ENCODE measurements around the gene KPNA3. TPM values are rescaled to one million over a fixed set of nuclear protein-coding genes. Genes with fewer than 3 reads are reported as not detected.

Gene KPNA3
- total and polyA plus RNA-seq, 4 donors = 10.9 to 22.0 (median 16.6) TPM

DNA sequence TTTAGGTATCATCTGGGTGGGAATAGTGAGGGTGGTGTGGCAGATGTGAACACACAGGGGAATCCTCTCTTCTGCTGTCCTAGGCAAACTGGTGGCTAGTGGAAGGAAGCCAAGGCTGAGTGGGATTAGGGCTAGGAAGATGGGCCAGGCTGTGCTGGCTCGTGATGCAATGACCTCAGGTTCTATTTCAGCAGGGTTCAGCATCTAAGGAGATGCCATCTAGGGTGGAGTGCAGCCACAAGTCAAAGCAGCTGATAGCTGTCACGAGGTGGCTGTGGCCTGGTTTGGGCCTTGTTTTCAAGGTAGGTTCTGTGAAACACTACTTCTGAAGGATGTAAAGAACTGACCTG is 142.5 kb downstream of the KPNA3 start:
- Histone ChIP-seq H3K4me1 (ENCODE audit: control insufficient read depth in 4 of 4, insufficient read depth in 4 of 4, low read length in 3 of 4) (no peaks in the 10 kb centered on the region), H3K36me3 (ENCODE audit: control insufficient read depth in 4 of 4, insufficient read depth in 3 of 4, low read depth in 1 of 4, low read length in 3 of 4) (no peaks in the 10 kb centered on the region), H3K27me3 (ENCODE audit: control insufficient read depth in 4 of 4, insufficient read depth in 4 of 4, low read length in 3 of 4) (no peaks in the 10 kb centered on the region), H3K27ac (ENCODE audit: low read depth in 1 of 2, low read length in 2 of 2) (no peak overlapping the region), H3K9me3 (ENCODE audit: control insufficient read depth in 4 of 4, low read length in 3 of 4) (no peaks in the 10 kb centered on the region), H3K9ac (ENCODE audit: low read depth in 1 of 2, low read length in 2 of 2) (no peak overlapping the region), H3K4me3 (ENCODE audit: low read depth in 1 of 3, low read length in 3 of 3) (no peak overlapping the region)
- no peak for DNase-seq (ENCODE audit: low spot score)
- TF ChIP-seq FOXA1 (IDR thresholded peaks at IDR 0.05) = no peak
- TF ChIP-seq HNF4G (IDR thresholded peaks at IDR 0.05) = no peak
- TF ChIP-seq RXRA (IDR thresholded peaks at IDR 0.05) = no peak
- no peak for TF ChIP-seq FOXA2 (IDR thresholded peaks at IDR 0.05)
- no peak for TF ChIP-seq SP1 (IDR thresholded peaks at IDR 0.05)
- TF ChIP-seq EGR1 (IDR thresholded peaks at IDR 0.05; ENCODE audit: low read depth in 2 of 2) = no peak
- TF ChIP-seq, protein P1, sequence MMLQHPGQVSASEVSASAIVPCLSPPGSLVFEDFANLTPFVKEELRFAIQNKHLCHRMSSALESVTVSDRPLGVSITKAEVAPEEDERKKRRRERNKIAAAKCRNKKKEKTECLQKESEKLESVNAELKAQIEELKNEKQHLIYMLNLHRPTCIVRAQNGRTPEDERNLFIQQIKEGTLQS (IDR thresholded peaks at IDR 0.05) = no peak
- TF ChIP-seq, protein P2, sequence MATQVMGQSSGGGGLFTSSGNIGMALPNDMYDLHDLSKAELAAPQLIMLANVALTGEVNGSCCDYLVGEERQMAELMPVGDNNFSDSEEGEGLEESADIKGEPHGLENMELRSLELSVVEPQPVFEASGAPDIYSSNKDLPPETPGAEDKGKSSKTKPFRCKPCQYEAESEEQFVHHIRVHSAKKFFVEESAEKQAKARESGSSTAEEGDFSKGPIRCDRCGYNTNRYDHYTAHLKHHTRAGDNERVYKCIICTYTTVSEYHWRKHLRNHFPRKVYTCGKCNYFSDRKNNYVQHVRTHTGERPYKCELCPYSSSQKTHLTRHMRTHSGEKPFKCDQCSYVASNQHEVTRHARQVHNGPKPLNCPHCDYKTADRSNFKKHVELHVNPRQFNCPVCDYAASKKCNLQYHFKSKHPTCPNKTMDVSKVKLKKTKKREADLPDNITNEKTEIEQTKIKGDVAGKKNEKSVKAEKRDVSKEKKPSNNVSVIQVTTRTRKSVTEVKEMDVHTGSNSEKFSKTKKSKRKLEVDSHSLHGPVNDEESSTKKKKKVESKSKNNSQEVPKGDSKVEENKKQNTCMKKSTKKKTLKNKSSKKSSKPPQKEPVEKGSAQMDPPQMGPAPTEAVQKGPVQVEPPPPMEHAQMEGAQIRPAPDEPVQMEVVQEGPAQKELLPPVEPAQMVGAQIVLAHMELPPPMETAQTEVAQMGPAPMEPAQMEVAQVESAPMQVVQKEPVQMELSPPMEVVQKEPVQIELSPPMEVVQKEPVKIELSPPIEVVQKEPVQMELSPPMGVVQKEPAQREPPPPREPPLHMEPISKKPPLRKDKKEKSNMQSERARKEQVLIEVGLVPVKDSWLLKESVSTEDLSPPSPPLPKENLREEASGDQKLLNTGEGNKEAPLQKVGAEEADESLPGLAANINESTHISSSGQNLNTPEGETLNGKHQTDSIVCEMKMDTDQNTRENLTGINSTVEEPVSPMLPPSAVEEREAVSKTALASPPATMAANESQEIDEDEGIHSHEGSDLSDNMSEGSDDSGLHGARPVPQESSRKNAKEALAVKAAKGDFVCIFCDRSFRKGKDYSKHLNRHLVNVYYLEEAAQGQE (IDR thresholded peaks at IDR 0.05) = no peak
- no peak for TF ChIP-seq MAX (IDR thresholded peaks at IDR 0.05)
- no peak for TF ChIP-seq JUND (IDR thresholded peaks at IDR 0.05)
- no peak for TF ChIP-seq HNF4A (conservative IDR thresholded peaks at IDR 0.05)
- TF ChIP-seq RAD21 (IDR thresholded peaks at IDR 0.05) = no peak
- TF ChIP-seq TAF1 (conservative IDR thresholded peaks at IDR 0.05) = no peak
- TF ChIP-seq YY1 (IDR thresholded peaks at IDR 0.05) = no peak
- no peak for TF ChIP-seq GABPA (IDR thresholded peaks at IDR 0.05 in 1 of 2, conservative IDR thresholded peaks at IDR 0.05 in 1 of 2)
- TF ChIP-seq CTCF (IDR thresholded peaks at IDR 0.05; ENCODE audit: low read depth, low read length, missing input control) = no peak
- no peak for TF ChIP-seq NR2F2 (IDR thresholded peaks at IDR 0.05)
- 87% methylated on average over 2 of the region's 2 CpGs for WGBS

Other genes with a start within 250 kb of the KPNA3 start
- gene RCBTB1, start 207.1 kb downstream of the KPNA3 start, total RNA-seq = 1 to 10 TPM; 7.2 to 9.0 TPM
- gene RCBTB1, start 207.1 kb downstream of the KPNA3 start, polyA plus RNA-seq = 1 to 10 TPM; 3.9 to 5.7 TPM
- gene ARL11, start 164.2 kb downstream of the KPNA3 start, total RNA-seq = 1 to 10 TPM in 1 of 2 donors, under 1 TPM in 1; 0.75 to 1.5 TPM
- under 1 TPM; 0.11 to 0.43 TPM for gene ARL11, start 164.2 kb downstream of the KPNA3 start, polyA plus RNA-seq
- gene EBPL, start 101.2 kb downstream of the KPNA3 start, total RNA-seq = 10 to 100 TPM; 44.3 to 48.0 TPM
- 100 to 1,000 TPM in 1 of 2 donors, 10 to 100 TPM in 1; 53.5 to 122 TPM for gene EBPL, start 101.2 kb downstream of the KPNA3 start, polyA plus RNA-seq
- gene SPRYD7, start 143.7 kb upstream of the KPNA3 start, total RNA-seq = 1 to 10 TPM; 3.7 to 3.9 TPM
- gene SPRYD7, start 143.7 kb upstream of the KPNA3 start, polyA plus RNA-seq = 10 to 100 TPM in 1 of 2 donors, 1 to 10 TPM in 1; 5.7 to 10.1 TPM
- 10 to 100 TPM in 1 of 2 donors, 1 to 10 TPM in 1; 9.4 to 10.5 TPM for gene TRIM13, start 204.4 kb upstream of the KPNA3 start, total RNA-seq
- gene TRIM13, start 204.4 kb upstream of the KPNA3 start, polyA plus RNA-seq = 1 to 10 TPM; 4.7 to 9.9 TPM
- gene KCNRG, start 222.8 kb upstream of the KPNA3 start, total RNA-seq = 1 to 10 TPM; 1.9 to 2.1 TPM
- under 1 TPM; 0.18 to 0.50 TPM for gene KCNRG, start 222.8 kb upstream of the KPNA3 start, polyA plus RNA-seq

Measured in liver (tissue), 9 donors.